Heart left ventricle (tissue), 16 donors: ENCODE data around the gene DNAJB11. TPM values are rescaled to one million over a fixed set of nuclear protein-coding genes. Genes with fewer than 3 reads are reported as not detected.

Experiments used
- ATAC-seq, 4 donors: fragments of 200-7000 bp; cut with Tn5 transposase; one replicate each; pipeline ENCODE4 v1.9.1; 2020 to 2022; ENCODE audit warnings: moderate library complexity in 4 of 4, mild to moderate bottlenecking in 3 of 4, moderate number of reproducible peaks in 1 of 4
- DNase-seq, 5 donors: peaks; one replicate each; pipeline ENCODE4 v3.0.0-alpha.2; 2020
- H3K27ac ChIP-seq, 12 donors: fragments of 200-600 bp; sonication (generic) in 4 of 12; one replicate each; pipeline versions ENCODE4 v1.5.0 to v1.8.0; 2016 to 2022; ENCODE audit warnings: mild to moderate bottlenecking in 2 of 12
- H3K27me3 ChIP-seq, 9 donors: fragments of 200-600 bp; sonication (generic) in 2 of 9; one replicate each; pipeline versions ENCODE4 v1.5.1 to v1.8.0; 2016 to 2022; ENCODE audit warnings: mild to moderate bottlenecking in 3 of 9
- H3K36me3 ChIP-seq, 9 donors: fragments of 200-600 bp; sonication (generic) in 2 of 9; one replicate each; pipeline versions ENCODE4 v1.5.0 to v1.8.0; 2018 to 2022; ENCODE audit warnings: mild to moderate bottlenecking in 2 of 9
- H3K4me1 ChIP-seq, 12 donors: fragments of 200-600 bp; sonication (generic) in 4 of 12; one replicate each; pipeline versions ENCODE4 v1.5.0 to v1.8.0; 2016 to 2022; ENCODE audit warnings: mild to moderate bottlenecking in 3 of 12
- H3K4me3 ChIP-seq, 12 donors: fragments of 200-600 bp; sonication (generic) in 4 of 12; one replicate each; pipeline versions ENCODE4 v1.5.0 to v1.8.0; 2017 to 2022; ENCODE audit warnings: mild to moderate bottlenecking in 9 of 12, moderate library complexity in 4 of 12
- H3K9me3 ChIP-seq, 12 donors: fragments of 200-600 bp; sonication (generic) in 4 of 12; one replicate each; pipeline versions ENCODE4 v1.5.0 to v1.8.0; 2016 to 2022; ENCODE audit warnings: mild to moderate bottlenecking in 1 of 12
- CTCF ChIP-seq, 12 donors: fragments of 200-600 bp; sonication (generic) in 4 of 12; IDR thresholded peaks; one replicate each; pipeline versions ENCODE4 v1.5.0 to v1.8.0; 2018 to 2022; ENCODE audit warnings: antibody characterized with exemption in 12 of 12, mild to moderate bottlenecking in 5 of 12
- POLR2A ChIP-seq, 2 donors: fragments of 450-650 bp; IDR thresholded peaks; one replicate each; pipeline ENCODE4 v1.6.1; 2017; ENCODE audit warnings: antibody characterized with exemption in 2 of 2, mild to moderate bottlenecking in 2 of 2, moderate library complexity in 2 of 2
- WGBS, 4 donors: extraction: QIAGEN DNeasy Blood & Tissue Kit in 2 of 4; methylation state at CpG; one replicate each; pipeline versions ENCODE4 v1.1.5 to v1.1.7; 2013 to 2018; 5-methylcytosine and 5-hydroxymethylcytosine counted together
- intact Hi-C, 10 donors: fragments of 100-400 bp; cut with DNase I; formaldehyde crosslinking; loops; one replicate each; pipeline versions ENCODE4 v1.11.1 to v1.14.2; 2022
- long read RNA-seq, 3 donors: library from polyadenylated mRNA; unstranded; transcript quantifications; one replicate each; pipeline ENCODE4 v2.0.0, GENCODE V29; 2020 to 2021
- polyA plus RNA-seq, 2 donors: library from polyadenylated mRNA; stranded (reverse); fragments of 200-250 nt; gene quantifications; one replicate each; pipeline ENCODE4 v1.2.3, GENCODE V29; 2013
- total RNA-seq, 9 donors: library from RNA; depleted of rRNA in 2 of 9; stranded (reverse); fragments of >200 nt in 2 of 9; fragmentation: NEBNext Ultra II Directional in 3 of 9; extraction: Animal tissue kit (Norgen Biotek cat#: 25700) in 3 of 9; gene quantifications; one replicate each; pipeline versions ENCODE4 v1.1.0 to v1.2.4, GENCODE V29; 2016 to 2023
- donor health status: ischemic (EF 13 %, LVEDD 7.1; RV severe dilation, severe dysfunction).
- donor health status: healthy with polysubstance abuse.
- donor health status: DM: no; HTN: yes; CAD: no.
- donor health status: DM: no; HTN: no; CAD: no.
- donor health status: ischemic (EF 25% LVEDD 6.9; RV normal size, moderate dysfunction).
- donor health status: ischemic (EF 25% LVEDD 5.7; RV mildly dilated, moderate dysfunction).
- donor health status: healthy.
- donor health status: DM: yes; HTN: yes; CAD: no.
- donor health status: ischemic (EF 35%, LVEDD 5.7; RV mildly dilated, moderate dysfunction).
- donor health status: nonischemic (EF 11% LVEDD 7.7; RV severe dilation, severe dysfunction).
- donor health status: DM: yes; HTN: yes; CAD: no.
- donor health status: PGD.
- donor health status: ischemic (EF 29% LVEDD 5.4; RV normal size, mild dysfunction).
- donor health status: nonischemic (EF 23%, LVEDD 6.1; RV moderate dilation, normal function).

Gene DNAJB11
- total RNA-seq (10 to 100 TPM; 17.3 to 37.7 (median 25.2) TPM), polyA plus RNA-seq (100 to 1,000 TPM in 1 of 2 donors, 10 to 100 TPM in 1; 33.7 to 151 TPM)
- long read RNA-seq, donor 1, transcript DNAJB11-201 (10 exons, 1,688 nt), result major isoform, 29 of 30 reads
- long read RNA-seq, donor 1, partial matches to known transcripts, result 0 of 30 reads
- long read RNA-seq, donor 1, other reads (novel, unspliced or antisense), result 0 of 30 reads
- long read RNA-seq, donor 2, transcript DNAJB11-201 (10 exons, 1,688 nt), result major isoform, 215 of 222 reads
- long read RNA-seq, donor 2, partial matches to known transcripts, result 3 of 222 reads
- long read RNA-seq, donor 2, other reads (novel, unspliced or antisense), result 4 of 222 reads
- long read RNA-seq, donor 3, transcript DNAJB11-201 (10 exons, 1,688 nt), result major isoform, 40 of 41 reads
- long read RNA-seq, donor 3, partial matches to known transcripts, result 1 of 41 reads
- long read RNA-seq, donor 3, other reads (novel, unspliced or antisense), result 0 of 41 reads

DNA sequence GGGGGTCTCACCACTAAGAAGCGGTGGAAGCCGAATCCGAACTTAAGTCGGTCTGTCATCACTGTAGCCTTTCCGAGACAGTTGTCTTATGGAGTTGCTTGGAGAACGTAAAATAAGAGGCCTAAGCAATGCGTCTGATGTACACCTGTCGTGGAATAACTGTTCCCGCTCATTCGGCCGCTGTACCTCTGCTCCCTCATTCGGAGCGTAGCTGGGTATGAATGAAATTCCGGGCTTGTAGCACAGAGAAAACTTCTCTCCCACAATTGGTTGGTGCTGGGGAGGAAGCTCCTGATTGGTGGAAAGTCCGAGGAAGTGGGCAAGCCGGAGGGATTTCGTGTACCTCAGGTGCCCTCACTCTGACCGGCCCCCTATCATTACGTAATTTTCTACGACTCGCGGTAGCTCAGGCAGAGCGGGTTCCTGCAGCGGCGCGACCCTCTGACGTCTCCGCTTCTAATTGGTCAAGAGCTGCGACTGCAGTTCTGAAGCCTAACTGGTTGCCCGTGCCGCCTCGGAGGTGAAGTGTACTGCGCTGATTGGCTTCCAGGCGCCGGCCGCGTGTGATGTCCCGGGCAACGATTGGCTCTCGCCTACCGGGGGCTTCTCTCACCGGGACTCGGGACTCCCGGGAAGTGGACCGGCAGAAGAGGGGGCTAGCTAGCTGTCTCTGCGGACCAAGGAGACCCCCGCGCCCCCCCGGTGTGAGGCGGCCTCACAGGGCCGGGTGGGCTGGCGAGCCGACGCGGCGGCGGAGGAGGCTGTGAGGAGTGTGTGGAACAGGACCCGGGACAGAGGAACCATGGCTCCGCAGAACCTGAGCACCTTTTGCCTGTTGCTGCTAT, at the start of gene DNAJB11:
DNAJB11 (plus strand) TSS at position 625 of the 845 bp plus-strand sequence; CDS start at position 803, 178 bp downstream.
- DNase-seq, result peak; percentile 99 to 100 (median 99)
- 0 to 1% (median 1%) methylated on average over 24 to 59 of the region's 59 CpGs for WGBS, 4 donors
- Histone ChIP-seq H3K9me3 (no peaks in the 10 kb centered on the region), H3K4me1 (peaks cover 5 to 47% (median 32%) of the 10 kb centered on the region in 12 donors), H3K36me3 (peaks cover 0 to 35% (median 31%) of the 10 kb centered on the region in 9 donors), H3K27ac (peak within 1 kb of the TSS; percentile 43 to 95 (median 88)), H3K4me3 (peak within 1 kb of the TSS; percentile 71 to 99 (median 90)), H3K27me3 (no peaks in the 10 kb centered on the region)
- TF ChIP-seq POLR2A (IDR thresholded peaks at IDR 0.05) (peak in 1 of 2 donors; percentile 68), CTCF (IDR thresholded peaks at IDR 0.05) (no peak)
- ATAC-seq, result peak; percentile 94 to 97 (median 96)
- intact Hi-C loops, result loop anchor here in 1 of 10 donors (2.0 kb wide), 1 partner anchor 212 kb away; the partner anchor contains the start of gene EIF4A2

DNA sequence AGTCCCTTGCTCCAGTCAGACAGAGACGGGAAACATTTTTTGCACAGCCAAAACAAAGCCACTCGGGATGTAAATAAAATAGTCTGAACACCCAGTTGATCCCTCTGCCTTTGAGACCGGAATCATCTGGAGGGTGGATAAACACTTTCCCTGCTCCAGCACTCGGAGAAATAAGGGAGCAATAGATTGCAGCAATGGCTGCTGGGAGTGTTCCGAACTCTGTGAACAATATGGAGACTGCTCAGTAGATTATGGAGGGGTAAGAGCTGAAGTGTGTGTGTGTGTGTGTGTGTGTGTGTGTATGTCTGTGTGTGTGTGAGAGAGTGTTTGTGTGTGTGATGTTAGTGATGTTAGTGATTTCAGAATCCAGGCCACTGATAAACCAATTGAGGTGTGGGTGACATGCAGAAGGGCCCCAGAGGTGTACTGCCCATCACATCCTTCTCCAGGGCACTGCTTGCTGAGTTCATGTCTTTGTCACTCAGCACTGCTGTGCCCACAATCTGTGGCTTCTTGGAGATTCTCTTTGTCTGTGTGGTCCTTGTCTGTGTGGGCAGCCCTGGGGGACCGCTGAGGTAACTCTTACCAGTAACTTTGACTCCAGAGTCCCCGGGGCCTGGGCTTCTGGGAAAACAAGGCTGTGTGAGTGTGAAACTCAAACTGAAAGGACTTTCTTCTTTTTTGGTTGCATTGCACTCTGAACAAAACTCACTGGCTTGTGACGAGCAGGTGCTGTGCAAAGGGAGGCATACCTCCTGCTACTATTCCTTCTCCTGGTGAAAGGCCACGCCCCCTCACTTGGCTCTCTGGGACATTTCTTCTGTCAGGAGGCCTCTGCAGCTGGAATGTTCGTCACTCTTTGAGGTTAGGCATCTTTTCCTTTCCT, 49.3 kb upstream of the DNAJB11 start:
- intact Hi-C loops, result no loop called here
- no peaks in the 10 kb centered on the region for H3K4me1 ChIP-seq
- peak overlapping the region in 1 of 12 donors; percentile 18 for H3K4me3 ChIP-seq
- DNase-seq (no peak), ATAC-seq (no peak)
- no peak overlapping the region for H3K27ac ChIP-seq
- H3K27me3 ChIP-seq, result peaks cover 0 to 7% (median 0%) of the 10 kb centered on the region in 9 donors
- 73 to 81% (median 75%) methylated on average over 10 of the region's 10 CpGs for WGBS, 4 donors
- H3K36me3 ChIP-seq, result no peaks in the 10 kb centered on the region
- TF ChIP-seq POLR2A (IDR thresholded peaks at IDR 0.05), result no peak
- no peaks in the 10 kb centered on the region for H3K9me3 ChIP-seq

- Histone ChIP-seq H3K36me3 (no peaks in the 10 kb centered on the region), H3K4me3 (no peak overlapping the region), H3K9me3 (no peaks in the 10 kb centered on the region), H3K27ac (no peak overlapping the region), H3K27me3 (peaks cover 0 to 5% (median 0%) of the 10 kb centered on the region in 9 donors), H3K4me1 (no peaks in the 10 kb centered on the region)
- TF ChIP-seq CTCF (IDR thresholded peaks at IDR 0.05) (no peak), POLR2A (IDR thresholded peaks at IDR 0.05) (no peak)
- intact Hi-C loops, result no loop called here
- DNase-seq (no peak), ATAC-seq (no peak)
- WGBS, 4 donors, result 91 to 97% (median 95%) methylated on average over 6 of the region's 6 CpGs
Measured at GRCh38 chr3:186523022-186523421, 47.5 kb upstream of the DNAJB11 start.

DNA sequence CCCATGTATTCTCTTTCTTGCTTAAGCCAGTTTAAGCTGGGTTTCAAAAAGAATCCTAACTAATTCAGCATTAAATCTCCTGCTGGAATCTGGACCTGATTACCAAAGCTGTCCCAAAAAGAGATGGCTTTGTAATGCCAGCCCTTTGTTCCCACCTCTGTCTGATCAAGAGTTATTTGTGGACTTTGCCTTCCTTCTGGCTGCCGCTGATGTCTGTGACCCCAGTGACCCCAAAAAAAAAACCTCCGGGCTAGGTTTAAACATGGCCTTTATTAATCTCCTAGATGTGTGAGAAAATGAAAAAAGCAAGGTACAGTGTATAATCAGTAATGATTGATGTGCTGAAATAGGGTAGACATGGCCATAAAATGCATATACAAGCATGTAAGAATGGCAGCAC, 47.1 kb upstream of the DNAJB11 start:
- Histone ChIP-seq H3K4me3 (no peak overlapping the region), H3K27ac (no peak overlapping the region), H3K36me3 (no peaks in the 10 kb centered on the region), H3K4me1 (no peaks in the 10 kb centered on the region), H3K27me3 (peaks cover 0 to 5% (median 0%) of the 10 kb centered on the region in 9 donors), H3K9me3 (no peaks in the 10 kb centered on the region)
- WGBS, 4 donors, result 33 to 54% (median 42%) methylated on average over 2 of the region's 2 CpGs
- intact Hi-C loops, result no loop called here
- TF ChIP-seq CTCF (IDR thresholded peaks at IDR 0.05), result no peak
- no peak for TF ChIP-seq POLR2A (IDR thresholded peaks at IDR 0.05)
- no peak for DNase-seq
- ATAC-seq, result no peak
